CD4-positive, alpha-beta T cell treated with Interleukin-4 for 1 hour (primary cell): ENCODE data around the gene MAP3K12.
"Not testable (repeated sequence)": the region's sequence is repeated elsewhere in the genome, so short reads cannot be mapped to it uniquely, and the experiment has no call there.

Experiments used
- DNase-seq, 2 donors: peaks; one replicate each; pipeline ENCODE4 v3.0.0-alpha.2; 2020 to 2022

The MAP3K12 gene, protein sequence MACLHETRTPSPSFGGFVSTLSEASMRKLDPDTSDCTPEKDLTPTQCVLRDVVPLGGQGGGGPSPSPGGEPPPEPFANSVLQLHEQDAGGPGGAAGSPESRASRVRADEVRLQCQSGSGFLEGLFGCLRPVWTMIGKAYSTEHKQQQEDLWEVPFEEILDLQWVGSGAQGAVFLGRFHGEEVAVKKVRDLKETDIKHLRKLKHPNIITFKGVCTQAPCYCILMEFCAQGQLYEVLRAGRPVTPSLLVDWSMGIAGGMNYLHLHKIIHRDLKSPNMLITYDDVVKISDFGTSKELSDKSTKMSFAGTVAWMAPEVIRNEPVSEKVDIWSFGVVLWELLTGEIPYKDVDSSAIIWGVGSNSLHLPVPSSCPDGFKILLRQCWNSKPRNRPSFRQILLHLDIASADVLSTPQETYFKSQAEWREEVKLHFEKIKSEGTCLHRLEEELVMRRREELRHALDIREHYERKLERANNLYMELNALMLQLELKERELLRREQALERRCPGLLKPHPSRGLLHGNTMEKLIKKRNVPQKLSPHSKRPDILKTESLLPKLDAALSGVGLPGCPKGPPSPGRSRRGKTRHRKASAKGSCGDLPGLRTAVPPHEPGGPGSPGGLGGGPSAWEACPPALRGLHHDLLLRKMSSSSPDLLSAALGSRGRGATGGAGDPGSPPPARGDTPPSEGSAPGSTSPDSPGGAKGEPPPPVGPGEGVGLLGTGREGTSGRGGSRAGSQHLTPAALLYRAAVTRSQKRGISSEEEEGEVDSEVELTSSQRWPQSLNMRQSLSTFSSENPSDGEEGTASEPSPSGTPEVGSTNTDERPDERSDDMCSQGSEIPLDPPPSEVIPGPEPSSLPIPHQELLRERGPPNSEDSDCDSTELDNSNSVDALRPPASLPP

DNA sequence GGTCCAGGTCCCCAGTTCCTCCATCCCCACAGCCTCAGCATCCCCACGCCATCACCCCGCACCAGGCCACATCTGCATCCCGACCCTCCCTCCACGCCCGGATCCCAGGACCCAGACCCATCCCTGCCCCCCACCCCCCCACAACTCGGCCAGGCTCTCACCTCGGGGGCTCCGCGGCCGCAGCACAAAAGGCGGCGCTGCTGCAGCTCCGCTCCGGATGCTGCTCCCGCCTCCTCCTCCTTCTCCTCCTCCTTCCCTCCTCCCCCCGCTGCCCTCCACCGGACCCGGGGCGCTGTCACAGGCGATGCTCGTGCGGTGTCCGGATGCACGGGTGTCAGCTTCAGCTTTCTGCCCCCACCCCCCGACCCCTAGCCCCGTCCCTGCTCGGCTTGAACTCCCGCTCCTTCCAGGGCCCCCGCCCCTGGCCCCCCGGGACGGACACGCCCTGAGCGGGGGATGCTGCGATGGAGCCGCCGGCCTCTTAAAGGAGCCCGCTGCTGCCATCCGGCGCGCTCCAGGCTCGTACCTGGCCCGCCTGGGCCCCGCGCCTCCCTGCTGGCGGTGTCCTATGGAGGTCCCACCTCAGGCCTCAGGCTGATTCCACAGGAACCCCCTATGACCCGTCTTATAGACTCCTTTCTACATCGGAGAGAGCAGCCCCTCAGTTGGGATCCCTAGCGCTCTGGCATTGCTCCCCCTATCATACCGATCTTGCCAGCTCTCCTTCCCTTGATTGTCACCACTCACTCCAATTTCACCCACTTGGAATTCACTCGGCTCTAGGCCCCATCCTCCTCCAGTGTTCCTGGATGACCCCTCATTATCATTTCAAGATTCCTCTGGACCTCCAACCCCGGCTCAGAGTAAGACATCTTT lies at the start of gene MAP3K12:
TSS of gene MAP3K12 (minus strand) at position 193 of the 876 bp plus-strand sequence. CDS start 12,067 bp downstream, outside the sequence.
- peak; percentile 45 to 66 for DNase-seq

DNA sequence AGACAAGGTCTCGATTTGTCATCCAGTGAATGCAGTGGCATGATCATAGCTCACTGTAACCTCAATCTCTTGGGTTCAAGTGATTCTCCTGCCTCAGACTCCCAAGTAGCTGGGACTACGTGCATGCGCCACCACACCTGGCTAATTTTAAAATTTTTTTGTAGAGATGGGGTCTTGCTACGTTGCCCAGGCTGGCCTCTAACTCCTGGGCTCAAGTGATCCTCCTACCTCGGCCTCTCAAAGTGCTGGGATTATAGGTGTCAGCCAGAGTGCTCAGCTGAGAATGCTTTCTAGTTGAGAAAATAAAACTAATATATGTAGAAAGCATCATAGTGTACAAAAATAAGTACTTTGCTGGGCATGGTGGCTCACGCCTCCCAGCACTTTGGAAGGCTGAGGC lies 49.1 kb upstream of the MAP3K12 start:
- not testable (repeated sequence) for DNase-seq

DNA sequence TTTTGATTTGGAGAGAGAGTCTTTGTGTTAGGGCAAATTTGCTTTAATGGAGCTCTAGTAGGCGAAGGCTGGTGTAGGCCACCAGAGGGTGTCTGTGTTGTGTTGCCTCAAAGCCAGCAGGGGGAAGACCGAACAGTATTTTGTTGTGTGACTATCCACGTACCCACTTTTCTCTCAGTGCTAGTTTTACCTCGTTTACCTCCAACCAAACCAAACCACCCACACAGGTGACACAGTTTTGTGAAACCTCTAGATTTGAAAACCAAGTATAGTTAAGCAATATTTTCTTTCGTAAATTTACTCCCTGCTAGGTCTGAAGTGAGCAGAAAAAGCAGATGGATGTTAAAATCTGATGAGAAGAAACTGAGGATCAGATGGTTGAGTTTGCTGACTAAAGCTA lies 44.3 kb upstream of the MAP3K12 start:
- peak; percentile 62 to 66 for DNase-seq

DNA sequence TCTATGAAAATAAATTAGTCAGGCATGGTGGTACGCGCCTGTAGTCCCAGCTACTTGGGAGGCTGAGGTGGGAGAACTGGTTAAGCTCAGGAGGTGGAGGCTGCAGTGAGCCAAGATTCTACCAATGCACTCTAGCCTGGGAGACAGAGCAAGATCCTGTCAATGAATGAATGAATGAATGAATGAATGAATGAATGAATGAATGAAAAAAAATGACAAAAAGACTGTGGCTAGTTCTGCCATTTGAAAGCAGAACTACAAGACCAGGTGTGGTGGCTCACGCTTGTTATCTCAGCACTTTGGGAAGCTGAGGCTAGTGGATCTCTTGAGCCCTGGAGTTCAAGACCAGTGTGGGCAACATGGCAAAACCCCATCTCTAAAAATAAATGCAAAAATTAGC lies 40.3 kb upstream of the MAP3K12 start:
- no peak for DNase-seq

DNA sequence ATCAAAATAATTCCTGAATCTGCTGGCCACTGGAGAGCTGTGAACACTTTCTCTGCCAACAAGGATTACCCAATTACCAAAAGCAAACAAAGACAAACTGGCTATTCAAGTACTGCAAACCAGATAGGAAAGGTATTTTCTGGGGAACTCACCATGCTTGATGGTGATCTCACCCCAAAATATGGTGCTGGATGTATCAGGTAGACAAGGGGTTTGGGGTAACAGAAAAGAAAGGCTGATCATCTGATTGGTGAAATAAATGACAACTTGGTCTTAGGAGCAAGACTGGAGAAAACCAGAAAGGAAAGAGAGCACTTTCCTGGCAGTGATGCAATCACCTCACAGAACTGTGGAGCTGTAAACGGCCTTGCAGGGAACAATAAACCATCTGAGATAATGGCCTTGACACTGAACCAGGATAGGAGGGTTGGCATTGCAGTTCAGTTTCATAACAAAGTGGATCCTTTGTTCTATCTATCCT lies 39.0 kb upstream of the MAP3K12 start:
- DNase-seq: no peak

DNA sequence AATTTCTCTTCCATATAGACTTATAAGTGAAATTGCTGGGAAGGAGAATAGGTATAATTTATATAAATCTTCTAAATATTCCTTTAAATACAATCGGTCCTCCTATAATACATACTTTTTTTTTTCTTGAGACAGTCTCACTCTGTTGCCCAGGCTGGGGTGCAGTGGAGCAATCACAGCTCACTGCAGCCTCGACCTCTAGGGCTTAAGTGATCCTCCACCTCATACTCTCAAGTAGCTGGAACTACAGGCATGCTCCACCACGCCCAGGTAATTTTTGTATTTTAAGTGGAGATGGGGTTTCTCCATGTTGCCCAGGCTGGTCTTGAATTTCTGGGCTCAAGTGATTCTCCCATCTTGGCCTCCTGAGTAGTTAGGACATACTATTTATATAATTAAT lies 37.7 kb upstream of the MAP3K12 start:
- no peak for DNase-seq

DNA sequence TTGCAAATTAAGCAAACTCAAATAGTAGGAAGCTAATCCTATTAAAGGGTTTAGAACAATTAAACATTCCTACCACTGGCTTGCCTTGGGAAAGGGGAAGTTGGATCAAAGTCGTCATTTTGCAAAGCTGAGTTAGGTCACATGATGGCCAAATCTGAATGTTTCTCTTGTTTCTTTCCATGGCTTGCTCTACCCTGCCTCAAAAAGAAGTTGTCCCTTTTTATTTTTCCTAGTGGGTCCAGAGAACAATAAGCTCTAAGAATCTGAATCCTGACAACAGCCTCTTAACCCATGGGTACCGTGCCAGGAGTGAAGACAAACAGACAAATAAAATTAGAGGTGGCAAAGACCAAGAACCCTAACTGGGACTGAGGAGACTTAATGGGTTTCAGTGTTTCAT lies 34.2 kb upstream of the MAP3K12 start:
- no peak for DNase-seq

DNA sequence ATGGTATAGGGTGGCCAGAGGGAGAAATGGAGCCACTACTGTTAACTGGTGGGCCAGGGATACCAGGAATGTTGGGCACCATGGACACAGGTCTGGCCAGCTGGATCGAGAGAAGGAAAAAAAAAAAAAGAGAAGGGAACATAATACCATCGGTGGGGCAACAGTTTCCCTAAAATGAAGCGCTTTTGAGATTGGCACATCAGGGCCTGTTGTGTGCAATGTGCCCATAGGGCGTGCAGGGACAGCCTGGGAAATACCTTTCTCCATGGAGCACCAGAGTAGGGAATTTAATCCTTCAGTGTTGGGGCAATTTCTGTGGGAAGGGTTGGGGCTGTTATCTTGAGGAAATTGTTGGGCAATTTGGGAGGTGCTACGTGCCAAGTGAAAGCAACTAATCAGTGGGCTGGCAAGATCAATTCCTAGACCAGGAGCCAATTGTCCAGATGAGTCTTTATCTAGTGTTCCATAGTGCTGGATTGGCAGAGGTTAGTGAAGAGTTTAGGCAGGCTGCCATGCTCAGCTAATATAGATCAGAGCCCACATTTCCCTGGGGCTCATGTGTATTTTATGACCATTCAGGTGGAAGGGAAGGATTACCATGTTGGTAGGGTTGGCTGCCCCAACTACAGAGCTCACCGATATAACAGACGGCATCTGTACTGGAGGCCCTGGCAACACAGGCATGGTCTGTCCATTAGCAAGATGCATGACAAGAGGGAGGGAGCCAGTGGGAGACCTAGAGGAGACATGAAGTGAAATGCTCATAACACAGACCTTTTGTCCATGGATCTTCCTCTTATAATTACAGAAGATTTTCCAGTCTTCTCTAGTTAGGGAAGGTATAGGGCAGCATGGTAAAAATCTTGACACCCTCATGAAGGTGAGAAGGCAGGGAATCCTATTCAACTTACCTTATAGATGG lies 33.5 kb upstream of the MAP3K12 start:
- DNase-seq: no peak

DNA sequence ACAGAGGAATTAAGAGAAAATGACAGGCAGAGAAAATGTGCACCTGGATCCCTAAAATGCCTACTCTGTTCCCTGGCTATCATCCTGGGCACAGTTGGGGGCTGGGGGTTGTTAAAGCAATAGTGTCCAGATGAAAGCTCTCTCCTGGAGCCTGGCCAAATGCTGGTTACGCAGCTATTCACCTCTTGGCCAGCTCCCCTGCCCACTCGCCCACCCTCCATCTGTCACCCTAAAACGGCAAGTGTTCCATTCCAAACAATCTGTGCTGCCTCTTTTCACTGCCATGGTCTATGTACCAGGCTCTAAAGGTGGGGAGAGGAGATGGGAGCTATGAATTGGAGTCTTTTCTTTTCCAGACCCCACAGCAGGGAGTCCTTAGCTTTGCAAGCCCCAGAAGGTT lies 32.8 kb upstream of the MAP3K12 start:
- DNase-seq: no peak

DNA sequence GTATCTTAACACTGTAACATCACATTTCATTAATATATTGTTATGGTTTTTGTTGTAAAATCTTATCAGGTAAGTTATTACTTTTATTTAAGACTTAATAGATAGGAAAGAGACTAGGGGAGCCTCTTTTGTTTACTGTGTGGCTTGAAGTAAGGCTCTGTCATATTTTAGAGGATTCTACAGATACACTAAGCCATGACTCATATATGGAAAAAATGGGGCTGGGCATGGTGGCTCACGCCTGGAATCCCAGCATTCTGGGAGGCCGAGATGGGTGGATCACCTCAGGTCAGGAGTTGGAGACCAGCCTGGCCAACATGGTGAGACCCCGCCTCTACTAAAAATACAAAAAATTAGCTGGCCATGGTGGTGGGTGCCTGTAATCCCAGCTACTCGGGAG lies 31.7 kb upstream of the MAP3K12 start:
- no peak for DNase-seq

DNA sequence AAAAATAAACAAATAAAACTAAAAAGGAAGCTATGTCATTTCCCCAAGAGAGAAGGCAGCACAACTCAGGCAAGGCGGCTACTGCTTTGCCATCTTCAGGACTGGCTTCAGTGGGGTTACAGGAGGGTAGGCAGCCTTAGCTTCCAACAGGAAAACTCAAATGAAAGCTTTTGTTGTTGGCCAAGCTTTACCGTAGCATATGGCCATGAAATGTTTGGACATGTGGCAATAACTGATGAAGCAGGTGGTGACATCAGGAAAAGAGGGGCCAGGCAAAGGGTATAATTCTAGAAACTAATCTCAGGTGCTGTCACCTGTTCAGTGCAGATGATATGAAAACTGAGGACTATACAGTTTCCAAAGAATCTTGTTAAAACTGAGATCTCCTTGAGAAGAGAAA lies 30.8 kb upstream of the MAP3K12 start:
- no peak for DNase-seq

DNA sequence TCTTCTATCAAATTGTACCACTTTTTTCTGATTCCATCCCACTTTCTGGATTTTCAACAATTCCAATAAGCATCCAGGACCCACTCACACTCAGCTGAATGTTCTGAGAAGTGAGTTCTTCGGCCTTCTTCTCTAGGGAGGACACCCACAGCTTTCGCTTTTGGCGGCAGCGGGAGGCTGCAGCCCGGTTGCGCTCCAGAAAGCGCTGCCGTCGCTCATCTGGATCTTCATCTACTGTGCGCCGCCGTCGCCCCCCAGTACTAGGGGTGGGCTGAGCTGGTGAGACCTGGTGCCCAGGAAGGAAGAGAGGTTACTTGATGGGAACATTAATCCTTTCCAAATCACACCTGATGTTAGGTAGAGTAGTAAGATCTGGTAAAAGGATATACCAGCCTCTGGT lies 25.2 kb upstream of the MAP3K12 start:
- no peak for DNase-seq

DNA sequence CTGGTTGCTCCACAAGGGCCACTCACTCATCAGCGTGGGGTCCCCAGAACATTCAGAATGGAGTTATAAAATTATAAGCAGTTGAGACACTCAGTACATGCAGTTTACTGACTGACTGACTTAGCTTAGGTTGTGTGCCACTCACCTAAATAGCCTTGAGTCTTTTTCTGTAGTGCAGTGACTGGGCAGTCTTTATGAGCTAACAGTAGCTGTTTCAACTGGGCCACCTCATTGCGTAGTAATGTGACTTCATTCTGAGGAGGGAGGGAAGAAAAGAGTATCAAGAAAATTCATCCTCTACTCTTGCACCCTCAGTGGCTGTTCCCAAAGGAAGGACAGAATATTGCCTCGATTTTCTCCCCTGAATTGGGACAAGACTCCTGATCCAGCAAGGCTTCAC lies 23.9 kb upstream of the MAP3K12 start:
- DNase-seq: no peak

DNA sequence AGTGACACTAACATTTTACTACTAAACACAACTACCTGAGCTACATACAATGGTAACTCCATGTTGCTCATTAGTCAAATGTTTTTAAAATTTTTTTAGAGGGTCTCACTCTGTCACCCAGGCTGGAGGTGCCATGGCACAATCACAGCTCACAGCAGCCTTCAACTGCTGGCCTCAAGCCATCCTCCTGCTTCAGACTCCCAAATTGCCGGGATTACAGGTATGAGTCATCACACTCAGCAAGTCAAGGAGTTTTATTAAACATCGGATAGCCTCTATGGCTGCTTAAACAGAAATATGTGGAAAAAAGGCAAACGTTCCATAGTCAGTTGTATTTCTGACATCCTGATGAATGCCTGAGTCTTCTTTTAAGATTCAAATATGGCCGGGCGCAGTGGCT lies 19.1 kb upstream of the MAP3K12 start:
- no peak for DNase-seq

DNA sequence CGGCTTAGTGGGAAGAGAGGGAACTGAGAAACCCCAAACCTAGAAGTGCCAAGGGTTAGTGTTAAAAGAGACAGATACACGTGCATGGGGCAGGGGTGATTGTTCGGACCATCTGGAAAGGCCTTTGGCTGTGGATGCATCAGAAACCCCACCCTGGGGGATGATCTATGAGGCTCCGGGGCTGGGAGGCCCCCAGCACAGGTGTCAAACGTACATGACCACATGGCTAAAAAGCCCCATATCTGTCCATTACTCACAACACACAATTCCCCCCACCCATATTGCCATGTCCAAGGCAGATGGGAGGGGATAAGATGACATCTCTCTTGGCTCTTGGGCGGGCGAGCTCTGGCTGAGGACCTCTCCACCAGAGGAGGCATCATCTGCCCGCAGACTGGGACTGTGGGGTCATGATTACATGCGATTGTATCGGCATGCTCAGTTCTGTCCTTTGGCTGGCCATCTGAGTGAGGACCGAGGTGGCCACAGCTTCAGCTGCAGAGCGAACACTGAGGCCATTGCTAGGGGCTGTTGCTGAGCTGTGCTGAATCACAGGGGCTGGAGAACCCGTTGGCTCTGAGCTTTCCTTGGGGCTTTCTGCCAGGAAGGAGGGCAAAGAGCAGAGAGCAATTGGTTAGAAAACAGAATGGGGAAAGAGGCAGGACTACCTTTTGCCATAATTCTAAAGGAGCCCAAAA lies 17.6 kb upstream of the MAP3K12 start:
- no peak for DNase-seq

DNA sequence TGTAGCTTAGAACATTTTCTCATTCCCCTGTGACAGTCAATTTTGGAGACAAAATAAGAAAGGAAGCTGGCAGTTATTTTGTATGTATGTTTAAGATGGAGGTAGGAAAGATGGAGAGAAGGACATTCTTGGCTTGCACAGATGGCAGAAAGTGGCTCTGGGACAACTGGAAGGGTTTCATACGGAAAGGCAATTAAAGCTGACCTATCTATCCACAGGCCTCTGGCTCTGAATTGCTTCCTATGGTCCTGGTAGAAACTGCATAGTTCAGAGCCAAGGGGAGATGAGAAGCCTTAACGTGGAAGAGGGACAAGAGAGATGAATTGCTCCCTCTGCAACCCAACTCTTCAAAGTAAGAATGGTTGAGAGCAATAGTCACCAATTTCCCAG lies 16.0 kb upstream of the MAP3K12 start:
- DNase-seq: no peak

DNA sequence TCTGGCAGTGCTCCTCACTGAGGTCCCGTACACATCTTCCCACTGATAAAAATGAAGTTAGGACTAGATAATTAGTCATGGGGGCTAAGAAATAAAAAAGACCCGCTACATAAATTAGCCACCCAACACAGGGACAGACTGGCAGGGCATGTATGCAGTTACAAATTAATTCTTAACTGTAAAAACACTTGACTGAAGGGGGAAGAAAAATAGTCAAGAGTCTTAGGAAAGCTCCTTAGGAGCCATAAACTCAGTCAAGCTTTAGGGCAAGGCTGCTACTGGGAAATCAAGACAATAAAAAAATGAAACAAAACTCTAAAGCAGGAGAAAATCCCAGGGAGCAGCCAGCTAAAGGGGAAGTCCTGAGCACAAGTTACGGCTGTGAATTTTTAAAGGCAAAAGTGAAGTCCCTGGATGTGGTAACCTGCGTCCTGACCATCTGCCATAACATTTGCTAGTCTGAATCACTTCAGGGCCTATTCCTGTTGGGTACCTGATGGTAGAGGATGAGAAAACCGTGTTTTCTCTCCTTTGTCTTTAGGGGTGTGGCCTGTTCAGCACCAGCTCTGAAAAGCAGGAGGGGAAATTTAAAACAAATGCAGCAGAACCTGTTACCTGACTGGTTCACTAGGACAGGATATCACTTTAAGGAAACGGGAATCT lies 15.5 kb upstream of the MAP3K12 start:
- DNase-seq: no peak

DNA sequence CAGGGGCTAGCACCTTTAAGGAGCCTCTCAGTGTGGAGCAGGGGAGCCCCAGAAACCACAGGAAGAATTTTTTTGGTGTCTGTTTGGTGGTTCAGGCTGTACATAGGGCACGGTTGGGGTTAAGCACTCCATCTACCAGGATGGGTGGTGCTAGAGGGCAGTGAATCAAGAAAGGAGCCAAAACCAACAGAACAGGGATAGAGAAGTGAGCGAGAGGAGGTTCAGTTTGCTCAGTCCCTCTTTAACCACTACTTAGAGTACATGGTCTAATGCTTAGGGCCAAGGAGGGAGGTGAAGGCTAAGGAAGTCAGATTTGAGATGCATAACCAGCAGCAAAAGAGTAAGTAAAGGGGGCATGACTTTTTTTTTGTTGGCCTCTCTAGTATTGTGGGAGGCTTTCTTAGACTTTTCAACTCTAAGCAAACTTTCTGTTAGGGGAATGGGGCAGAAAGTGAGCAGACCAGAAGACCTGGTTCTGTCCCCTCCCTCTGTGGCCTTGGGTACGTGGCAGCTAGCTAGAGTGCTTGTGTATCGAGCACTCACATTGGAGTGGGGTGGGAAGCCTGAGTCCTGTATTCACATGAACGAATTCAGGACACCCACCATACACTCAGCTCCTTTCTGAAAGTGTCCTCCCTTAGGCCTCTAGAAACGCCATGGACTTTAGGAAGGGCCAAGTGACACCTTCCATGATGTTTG lies 14.6 kb upstream of the MAP3K12 start:
- DNase-seq: no peak

DNA sequence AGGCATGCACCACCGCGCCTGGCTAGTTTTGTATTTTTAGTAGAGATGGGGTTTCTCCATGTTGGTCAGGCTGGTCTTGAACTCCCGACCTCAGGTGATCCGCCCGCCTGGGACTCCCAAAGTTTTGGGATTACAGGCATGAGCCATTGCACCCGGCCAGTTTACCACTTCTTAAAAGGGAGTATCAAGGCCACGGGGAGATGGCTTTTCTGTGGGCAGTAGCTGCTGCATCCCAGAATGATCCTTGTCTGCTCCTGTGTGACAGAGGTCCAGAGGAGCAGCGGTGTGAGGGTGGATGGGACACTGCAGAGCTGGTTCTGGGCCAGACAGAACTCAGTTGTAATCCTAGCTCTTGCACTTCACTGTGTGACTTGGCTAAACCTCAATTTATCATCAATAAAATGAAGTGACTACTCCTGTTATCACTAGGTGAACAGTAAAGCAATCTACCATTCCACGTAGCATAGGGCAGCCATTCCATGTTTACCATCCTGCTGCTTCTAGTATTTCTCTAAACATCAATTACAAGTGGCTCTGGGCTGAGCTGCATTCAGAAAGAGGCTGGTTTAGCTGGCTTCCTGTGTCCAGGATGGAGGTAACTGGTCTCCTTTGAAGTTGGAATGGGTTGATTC lies 11.0 kb upstream of the MAP3K12 start:
- no peak for DNase-seq
